Right renal pelvis (tissue), 4 donors: Measurements from ENCODE around the gene SLC2A4RG. TPM values are rescaled to one million over a fixed set of nuclear protein-coding genes. Genes with fewer than 3 reads are reported as not detected.

Experiments used
- DNase-seq, 4 donors: peaks; one replicate each; pipeline ENCODE4 v3.0.0-alpha.2; 2013; ENCODE audit warnings: low read depth in 4 of 4, low spot score in 3 of 4, missing footprints in 1 of 4
- polyA plus RNA-seq, 4 donors: library from polyadenylated mRNA; unstranded; fragments of 120-200 nt; gene quantifications; one replicate each; pipeline ENCODE4 v1.2.1, GENCODE V29; 2013; ENCODE audit not compliant: insufficient read length in 4 of 4

Gene SLC2A4RG
- polyA plus RNA-seq, 4 donors: 75.7 to 142 (median 80.1) TPM

GRCh38 chr20:63740070-63740626 is 572 bp downstream of the SLC2A4RG start:
- peak in 2 of 4 donors; percentile 18 to 26 for DNase-seq

- DNase-seq: peak; percentile 72 to 80 (median 74)
Observed at GRCh38 chr20:63740627-63741353, 1.2 kb downstream of the SLC2A4RG start.

DNA sequence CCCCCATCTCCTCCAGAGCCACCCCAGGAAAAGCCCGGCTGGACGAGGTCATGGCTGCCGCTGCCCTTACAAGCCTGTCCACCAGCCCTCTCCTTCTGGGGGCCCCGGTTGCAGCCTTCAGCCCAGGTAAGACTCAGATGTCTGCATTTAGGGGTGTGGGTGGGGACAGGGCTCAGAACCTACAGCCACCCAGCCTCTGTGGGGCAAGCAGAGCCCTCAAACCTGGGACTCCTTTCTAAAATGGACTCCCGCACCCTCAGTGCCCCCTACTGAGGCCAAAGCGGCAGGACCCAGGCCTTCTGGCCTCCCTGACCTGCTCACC is 1.7 kb downstream of the SLC2A4RG start:
- no peak for DNase-seq

DNA sequence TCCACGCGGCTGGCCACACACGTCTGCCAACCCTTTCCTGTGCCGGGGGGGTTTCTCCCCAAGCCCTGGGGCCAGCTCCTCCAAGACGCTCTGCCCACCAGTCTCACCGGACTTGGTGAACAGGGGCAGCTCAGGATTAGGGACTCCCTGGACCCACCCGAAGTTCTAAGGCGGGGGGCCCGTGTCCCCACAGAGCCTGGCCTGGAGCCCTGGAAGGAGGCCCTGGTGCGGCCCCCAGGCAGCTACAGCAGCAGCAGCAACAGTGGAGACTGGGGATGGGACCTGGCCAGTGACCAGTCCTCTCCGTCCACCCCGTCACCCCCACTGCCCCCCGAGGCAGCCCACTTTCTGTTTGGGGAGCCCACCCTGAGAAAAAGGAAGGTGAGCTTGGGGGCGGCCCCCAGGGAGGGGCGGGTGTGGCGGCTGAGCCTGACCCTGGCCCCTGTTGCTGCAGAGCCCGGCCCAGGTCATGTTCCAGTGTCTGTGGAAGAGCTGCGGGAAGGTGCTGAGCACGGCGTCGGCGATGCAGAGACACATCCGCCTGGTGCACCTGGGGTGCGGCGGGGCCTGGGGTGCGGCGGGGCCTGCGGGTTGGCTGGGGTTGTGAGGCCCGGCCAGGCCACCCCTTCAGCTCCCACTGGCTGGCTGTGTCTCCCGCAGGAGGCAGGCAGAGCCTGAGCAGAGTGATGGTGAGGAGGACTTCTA is 2.3 kb downstream of the SLC2A4RG start:
- no peak for DNase-seq

DNA sequence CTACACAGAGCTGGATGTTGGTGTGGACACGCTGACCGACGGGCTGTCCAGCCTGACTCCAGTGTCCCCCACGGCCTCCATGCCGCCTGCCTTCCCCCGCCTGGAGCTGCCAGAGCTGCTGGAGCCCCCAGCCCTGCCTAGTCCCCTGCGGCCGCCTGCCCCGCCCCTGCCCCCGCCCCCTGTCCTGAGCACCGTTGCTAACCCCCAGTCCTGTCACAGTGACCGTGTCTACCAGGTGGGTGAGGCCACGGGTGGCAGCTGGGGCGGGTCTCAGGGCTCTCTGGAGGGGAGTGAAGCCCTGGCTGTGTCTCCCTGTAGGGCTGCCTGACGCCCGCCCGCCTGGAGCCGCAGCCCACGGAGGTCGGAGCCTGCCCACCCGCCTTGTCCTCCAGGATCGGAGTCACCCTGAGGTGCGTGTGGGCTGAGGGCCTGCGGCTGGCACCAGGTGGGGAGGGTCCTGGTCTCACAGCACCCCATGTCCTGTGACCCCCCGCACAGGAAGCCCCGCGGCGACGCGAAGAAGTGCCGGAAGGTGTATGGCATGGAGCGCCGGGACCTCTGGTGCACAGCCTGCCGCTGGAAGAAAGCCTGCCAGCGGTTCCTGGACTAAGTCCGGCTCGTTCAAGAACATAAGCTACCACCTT is 2.9 kb downstream of the SLC2A4RG start:
- DNase-seq: no peak

DNA sequence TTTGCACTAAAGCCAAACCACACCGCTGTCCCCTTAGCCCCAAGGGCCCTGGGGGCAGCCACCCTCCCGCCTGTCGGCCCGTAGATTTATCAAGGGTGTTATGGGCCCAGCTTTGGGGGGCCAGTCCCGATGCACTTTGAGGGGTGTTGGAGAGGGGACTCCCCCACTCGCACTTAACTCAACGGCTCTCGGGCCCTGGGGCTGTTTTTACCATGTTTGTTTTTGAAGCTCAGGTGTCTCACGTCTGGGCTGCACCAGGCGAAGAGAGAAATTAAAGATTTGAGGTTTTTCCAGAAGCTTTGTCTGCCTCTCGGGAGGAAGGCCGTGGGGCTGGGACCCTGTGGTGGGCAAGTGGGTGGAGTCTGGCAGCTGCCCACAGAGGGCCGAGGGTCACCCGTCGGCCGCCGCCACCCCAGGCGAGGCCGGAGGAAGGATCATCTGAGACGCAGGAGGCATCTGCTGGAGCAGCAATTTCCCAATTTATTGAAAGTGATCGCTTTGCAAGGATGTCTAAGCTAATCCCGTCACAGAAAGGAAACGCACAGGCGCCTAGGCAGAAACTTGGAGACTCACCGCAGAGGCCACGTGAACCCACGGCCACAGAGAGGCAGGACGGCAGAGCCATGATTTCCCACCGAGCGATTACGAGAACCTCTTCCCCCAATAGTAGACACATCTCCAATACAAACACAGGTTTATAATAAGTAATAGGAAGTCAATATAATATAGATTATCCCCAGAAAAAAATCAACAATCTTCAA is 3.8 kb downstream of the SLC2A4RG start:
- DNase-seq: no peak

GRCh38 chr20:63744158-63744557 is 4.6 kb downstream of the SLC2A4RG start:
- no peak for DNase-seq

- DNase-seq: no peak
Observed at GRCh38 chr20:63744574-63745423, 5.2 kb downstream of the SLC2A4RG start.

GRCh38 chr20:63745424-63745805 is 5.8 kb downstream of the SLC2A4RG start:
- DNase-seq: no peak

DNA sequence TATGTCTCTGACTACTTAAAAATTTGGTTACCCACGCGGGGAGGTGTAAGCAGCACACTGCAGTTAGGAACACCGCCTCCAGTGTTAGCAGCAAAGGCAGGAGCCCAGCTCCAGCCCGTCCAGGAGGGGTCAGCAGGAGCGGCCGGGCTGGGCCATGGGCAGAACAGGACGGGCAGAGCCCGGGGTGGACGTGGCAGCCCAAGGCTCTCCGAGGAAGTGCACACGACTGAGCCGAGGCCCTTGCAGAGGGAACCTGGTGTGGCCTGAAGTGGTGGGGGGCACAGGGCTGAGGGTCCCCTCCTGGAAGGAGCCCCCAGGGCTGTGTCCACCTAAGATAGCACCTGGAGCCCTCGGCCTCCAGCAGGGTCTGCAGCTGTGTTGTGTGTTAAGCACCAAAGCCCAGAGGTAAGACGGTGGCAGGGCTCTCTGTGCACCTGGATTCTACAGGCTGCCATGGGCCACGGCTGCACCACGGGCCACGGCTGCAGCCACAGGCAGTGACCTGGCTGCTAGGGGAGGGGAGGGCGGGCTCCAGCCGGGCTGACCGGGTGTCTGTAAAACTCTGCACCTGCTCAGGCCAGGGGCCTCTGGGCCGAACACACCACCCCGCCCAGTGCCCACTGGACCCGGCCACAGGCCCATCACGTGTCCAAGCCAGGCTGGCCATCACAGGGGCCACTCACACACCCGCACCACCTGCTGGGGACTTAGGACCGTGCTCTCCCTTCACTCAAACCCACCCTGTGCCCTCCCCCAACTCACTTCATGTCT is 6.6 kb downstream of the SLC2A4RG start:
- no peak for DNase-seq

GRCh38 chr20:63746751-63747315 is 7.3 kb downstream of the SLC2A4RG start:
- DNase-seq: no peak

DNA sequence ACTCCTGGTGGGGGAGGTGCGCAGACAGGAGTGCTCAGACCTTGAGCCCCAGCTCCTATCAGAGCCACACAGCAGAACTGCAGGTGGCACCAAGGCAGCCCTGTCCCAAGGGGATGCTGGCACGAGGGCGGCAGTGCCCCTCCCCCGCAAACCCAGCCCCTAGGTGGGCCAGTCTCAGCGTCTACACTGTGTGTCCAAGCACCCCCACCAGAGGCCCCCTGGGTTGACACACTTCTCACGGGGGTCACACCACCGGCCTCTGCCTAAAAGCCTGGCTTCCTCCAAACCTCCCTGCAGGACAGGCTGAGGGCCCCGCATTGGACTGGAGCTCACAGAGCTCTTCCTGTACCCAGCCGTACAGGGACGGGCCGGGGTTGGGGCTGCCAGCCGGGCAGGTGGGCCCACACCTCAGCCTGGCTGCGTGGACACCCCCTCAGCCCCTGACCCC is 8.1 kb downstream of the SLC2A4RG start:
- no peak for DNase-seq

GRCh38 chr20:63748070-63748933 is 8.7 kb downstream of the SLC2A4RG start:
- no peak for DNase-seq

- DNase-seq: no peak
Observed at GRCh38 chr20:63748934-63749270, 9.3 kb downstream of the SLC2A4RG start.

DNA sequence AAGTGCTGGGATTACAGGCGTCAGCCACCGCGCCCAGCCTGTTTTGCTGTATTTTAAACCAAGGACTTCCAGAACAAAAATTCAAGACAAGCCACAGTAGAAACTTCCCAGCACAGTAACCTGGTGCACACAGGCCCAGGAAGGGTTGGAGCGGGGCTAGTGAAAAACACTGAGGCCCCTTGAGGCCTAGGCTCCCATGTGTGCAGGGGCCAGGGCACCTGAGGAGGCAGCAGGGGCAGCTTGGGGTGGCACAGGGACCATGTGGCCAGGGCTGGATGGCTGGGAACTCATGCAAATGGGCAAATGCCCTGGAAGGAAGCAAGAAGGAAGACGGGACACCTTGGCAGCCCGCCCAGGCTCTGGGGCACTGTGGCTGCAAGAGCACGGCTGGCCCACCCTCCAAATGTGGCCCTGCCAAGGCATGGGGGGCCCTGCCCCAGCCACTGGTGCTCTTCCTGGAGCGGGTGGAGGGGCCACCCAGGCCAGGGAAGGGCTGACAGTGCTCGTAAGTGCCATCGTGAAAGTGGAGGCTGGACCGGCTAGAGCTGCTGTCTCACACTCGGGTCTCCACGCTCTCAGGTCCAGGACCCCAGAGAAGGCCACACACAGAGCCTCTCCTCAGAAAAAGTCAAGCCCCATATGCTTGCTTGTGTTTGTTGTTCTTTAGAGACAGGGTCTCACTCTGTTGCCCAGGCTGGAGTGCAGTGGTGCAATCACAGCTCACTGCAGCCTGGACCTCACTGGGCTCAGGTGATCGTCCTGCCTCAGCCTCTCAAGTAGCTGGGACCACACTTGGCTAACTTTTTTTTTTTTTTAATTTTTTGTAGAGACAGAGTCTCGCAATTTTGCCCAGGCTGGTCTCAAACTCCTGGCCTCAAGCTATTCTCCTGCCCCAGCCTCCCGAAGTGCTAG is 10.3 kb downstream of the SLC2A4RG start:
- no peak for DNase-seq

DNA sequence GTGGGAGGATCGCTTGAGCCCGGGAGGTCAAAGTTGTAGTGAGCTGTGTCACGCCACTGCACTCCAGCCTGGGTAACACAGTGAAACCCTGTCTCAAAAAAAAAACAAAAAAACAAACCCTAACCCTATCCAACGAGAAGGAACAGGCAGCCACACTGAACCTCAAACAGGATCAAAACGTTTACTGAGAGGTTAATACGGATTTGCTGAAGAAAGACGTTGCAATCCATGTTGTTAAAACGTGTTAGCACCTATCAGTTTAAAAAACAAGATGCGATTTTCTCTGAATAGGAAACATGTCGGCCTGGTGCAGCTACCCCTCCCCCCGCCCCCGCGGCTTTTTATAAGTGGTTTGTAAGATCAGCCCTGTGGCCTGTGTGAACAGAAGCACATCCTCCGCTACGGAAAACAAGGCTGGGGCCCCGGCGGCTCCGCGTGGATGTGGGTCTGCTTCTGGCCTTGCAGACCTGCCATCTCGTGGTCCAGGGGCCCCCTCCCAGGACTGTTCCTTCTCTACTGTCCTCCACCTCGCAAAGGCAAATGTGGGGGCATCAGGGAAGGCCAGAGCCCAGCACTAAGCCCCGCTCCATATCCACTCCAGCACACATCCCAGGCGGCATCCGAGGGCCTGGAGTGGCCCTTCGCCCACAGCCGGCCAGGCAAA is 11.4 kb downstream of the SLC2A4RG start:
- DNase-seq: no peak
